Lower leg skin (tissue), 4 donors: ENCODE measurements around the gene TADA2B. TPM values are rescaled to one million over a fixed set of nuclear protein-coding genes. Genes with fewer than 3 reads are reported as not detected.

Experiments used
- DNase-seq, 2 donors: peaks; one replicate each; pipeline ENCODE4 v3.0.0-alpha.2; 2019; ENCODE audit warnings: low spot score in 2 of 2
- H3K4me3 ChIP-seq: fragments of 200-600 bp; sonication (generic); 2 replicates; pipeline ENCODE4 v1.5.1; 2017; ENCODE audit warnings: mild to moderate bottlenecking, low read depth; ENCODE audit not compliant: poor library complexity, severe bottlenecking
- CTCF ChIP-seq, 3 donors: fragments of 450-650 bp; IDR thresholded peaks; one replicate each; pipeline ENCODE4 v1.5.1; 2016; ENCODE audit warnings: antibody characterized with exemption in 3 of 3, mild to moderate bottlenecking in 3 of 3, moderate library complexity in 2 of 3
- POLR2A ChIP-seq, 2 donors: fragments of 450-650 bp; IDR thresholded peaks; one replicate each; pipeline ENCODE4 v1.6.1; 2016 to 2017; ENCODE audit warnings: antibody characterized with exemption in 2 of 2, mild to moderate bottlenecking in 1 of 2, moderate library complexity in 1 of 2
- WGBS, 2 donors: methylation state at CpG; one replicate each; pipeline ENCODE4 v1.1.5; 2018; 5-methylcytosine and 5-hydroxymethylcytosine counted together
- intact Hi-C: fragments of 100-400 bp; cut with DNase I; formaldehyde crosslinking; loops from one replicate; pipeline ENCODE4 v1.15.0; 2023; ENCODE audit warnings: low total_unique reads
- total RNA-seq, 4 donors: library from RNA; depleted of rRNA; stranded (reverse); fragments of >200 nt; gene quantifications; one replicate each; pipeline ENCODE4 v1.1.0, GENCODE V29; 2016

The TADA2B gene
- total RNA-seq, 4 donors from 2014 or later, result 26.2 to 30.0 (median 27.2) TPM

GRCh38 chr4:7023901-7024300 is 19.3 kb upstream of the TADA2B start:
- 93 to 98% methylated on average over 11 to 12 of the region's 12 CpGs for WGBS, 2 donors
- no peak overlapping the region for H3K4me3 ChIP-seq
- DNase-seq, result no peak
- no peak for TF ChIP-seq POLR2A (IDR thresholded peaks at IDR 0.05)
- no peak for TF ChIP-seq CTCF (IDR thresholded peaks at IDR 0.05)
- intact Hi-C loops, result no loop called here

DNA sequence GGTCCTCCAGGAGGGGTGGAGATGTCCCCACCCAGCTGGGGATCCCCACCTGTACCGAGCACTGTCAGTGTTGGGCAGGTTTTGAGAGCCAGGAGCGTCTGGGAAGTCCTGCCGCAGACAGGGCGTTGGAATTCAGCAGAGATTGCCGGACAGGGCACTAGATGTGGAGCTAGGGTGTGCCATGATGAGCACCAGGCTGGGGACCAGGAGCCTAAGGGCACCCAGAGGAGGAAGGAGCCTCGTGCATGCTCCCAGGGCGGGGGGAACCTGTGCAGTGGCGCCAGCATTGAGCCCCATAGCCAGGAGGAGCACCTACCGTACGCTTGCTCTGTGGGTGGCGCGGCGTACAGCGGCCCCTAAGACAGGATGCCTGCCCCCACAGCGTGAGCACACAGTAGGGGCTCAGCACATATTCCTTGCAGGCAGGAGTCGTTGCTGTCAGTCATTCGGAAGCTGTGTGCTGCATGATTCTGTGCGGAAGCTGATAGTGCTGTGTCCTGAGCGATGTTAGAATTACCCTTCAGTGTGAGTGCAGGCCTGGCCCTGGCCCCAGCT is 18.8 kb upstream of the TADA2B start:
- TF ChIP-seq POLR2A (IDR thresholded peaks at IDR 0.05), result no peak
- no peak for TF ChIP-seq CTCF (IDR thresholded peaks at IDR 0.05)
- H3K4me3 ChIP-seq, result no peak overlapping the region

DNA sequence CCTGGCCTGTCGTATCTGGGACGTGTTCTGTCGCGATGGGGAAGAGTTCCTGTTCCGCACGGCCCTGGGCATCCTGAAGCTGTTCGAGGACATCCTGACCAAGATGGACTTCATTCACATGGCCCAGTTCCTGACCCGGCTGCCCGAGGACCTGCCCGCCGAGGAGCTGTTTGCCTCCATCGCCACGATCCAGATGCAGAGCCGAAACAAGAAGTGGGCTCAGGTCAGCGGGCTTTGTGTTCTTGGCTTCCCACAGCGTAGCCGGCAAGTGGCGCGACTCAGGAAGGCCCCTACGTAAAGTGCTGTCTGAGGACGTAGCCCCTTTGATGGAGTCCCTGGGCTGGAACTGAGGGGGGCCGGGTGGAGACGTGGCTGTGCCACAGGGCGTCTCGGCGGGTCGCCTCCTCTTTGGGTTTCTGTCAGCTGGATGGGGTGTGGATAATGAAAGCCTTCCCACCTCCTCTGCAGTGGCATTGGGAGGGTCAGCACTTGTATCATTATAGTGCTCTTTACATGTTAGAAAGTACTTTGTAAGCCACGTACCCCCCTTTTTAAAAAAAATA is 18.1 kb upstream of the TADA2B start:
- H3K4me3 ChIP-seq, result no peak overlapping the region
- intact Hi-C loops, result no loop called here
- no peak for DNase-seq
- WGBS, 2 donors, result 88 to 89% methylated on average over 28 of the region's 28 CpGs
- TF ChIP-seq POLR2A (IDR thresholded peaks at IDR 0.05) (no peak), CTCF (IDR thresholded peaks at IDR 0.05) (no peak)

More for the DNA sequence above, 18.8 kb upstream of the TADA2B start:
- DNase-seq, result no peak
- WGBS, 2 donors, result 86% methylated on average over 17 to 19 of the region's 19 CpGs
- intact Hi-C loops, result no loop called here

DNA sequence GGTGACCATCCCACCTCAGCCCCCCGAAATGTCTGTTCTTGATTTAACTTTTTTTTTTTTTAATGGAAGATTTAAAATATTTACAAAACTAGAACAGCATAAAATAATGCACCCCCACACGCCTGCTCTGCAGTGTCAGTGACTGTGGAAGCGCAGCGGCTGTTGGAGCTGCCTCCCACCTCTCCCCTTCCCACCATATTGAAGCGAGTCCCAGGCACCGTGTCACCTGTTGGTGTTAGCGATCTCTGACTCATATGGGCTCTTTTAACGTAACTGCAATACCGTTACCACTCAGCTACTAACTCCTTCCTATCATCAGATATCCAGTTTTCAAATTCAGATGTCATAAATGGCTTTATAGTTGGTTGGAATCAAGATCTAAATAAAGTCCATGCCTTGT is 17.1 kb upstream of the TADA2B start:
- WGBS, 2 donors, result 89 to 90% methylated on average over 9 of the region's 9 CpGs
- intact Hi-C loops, result no loop called here
- H3K4me3 ChIP-seq, result no peak overlapping the region
- DNase-seq, result no peak
- TF ChIP-seq CTCF (IDR thresholded peaks at IDR 0.05), result no peak
- TF ChIP-seq POLR2A (IDR thresholded peaks at IDR 0.05), result no peak

GRCh38 chr4:7027284-7027683 is 15.9 kb upstream of the TADA2B start:
- intact Hi-C loops, result no loop called here

More at GRCh38 chr4:7027284-7027683, 15.9 kb upstream of the TADA2B start:
- WGBS, 2 donors, result 94 to 96% methylated on average over 7 of the region's 7 CpGs
- H3K4me3 ChIP-seq, result no peak overlapping the region
- no peak for TF ChIP-seq CTCF (IDR thresholded peaks at IDR 0.05)
- TF ChIP-seq POLR2A (IDR thresholded peaks at IDR 0.05), result no peak
- DNase-seq, result no peak
